OCI-M2 (cell line): ENCODE data around the gene PVRIG.
"Not testable (repeated sequence)": the region's sequence is repeated elsewhere in the genome, so short reads cannot be mapped to it uniquely, and the experiment has no call there.

ENCODE experiments used
- DNase-seq: peaks from one replicate; lab custom pipeline; 2025; ENCODE audit not compliant: unreplicated experiment; lab: John Stamatoyannopoulos, UW

Gene PVRIG

DNA sequence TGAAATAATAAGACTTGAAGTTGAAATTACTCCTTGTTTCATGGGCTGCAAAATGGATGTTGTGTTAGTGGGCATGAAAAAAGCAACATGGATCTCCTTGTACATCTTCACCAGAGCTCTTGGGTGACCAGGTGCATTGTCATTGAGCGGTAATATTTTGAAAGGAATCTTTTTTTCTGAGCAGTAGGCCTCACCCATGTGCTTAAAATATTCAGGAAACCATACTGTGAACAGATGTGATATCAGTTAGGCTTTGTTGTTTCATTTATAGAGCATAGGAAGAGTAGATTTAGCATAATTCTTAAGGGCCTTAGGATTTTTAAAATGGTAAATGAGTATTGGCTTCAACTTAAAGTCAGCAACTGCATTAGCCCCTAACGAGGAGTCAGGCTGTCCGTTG, 26.8 kb upstream of the PVRIG start:
- DNase-seq: no peak

GRCh38 chr7:100195222-100195621, 24.5 kb upstream of the PVRIG start:
- DNase-seq: no peak

GRCh38 chr7:100195901-100196322, 23.8 kb upstream of the PVRIG start:
- not testable (repeated sequence) for DNase-seq

- DNase-seq: no peak
Observed at GRCh38 chr7:100198266-100198665, 21.5 kb upstream of the PVRIG start.

DNA sequence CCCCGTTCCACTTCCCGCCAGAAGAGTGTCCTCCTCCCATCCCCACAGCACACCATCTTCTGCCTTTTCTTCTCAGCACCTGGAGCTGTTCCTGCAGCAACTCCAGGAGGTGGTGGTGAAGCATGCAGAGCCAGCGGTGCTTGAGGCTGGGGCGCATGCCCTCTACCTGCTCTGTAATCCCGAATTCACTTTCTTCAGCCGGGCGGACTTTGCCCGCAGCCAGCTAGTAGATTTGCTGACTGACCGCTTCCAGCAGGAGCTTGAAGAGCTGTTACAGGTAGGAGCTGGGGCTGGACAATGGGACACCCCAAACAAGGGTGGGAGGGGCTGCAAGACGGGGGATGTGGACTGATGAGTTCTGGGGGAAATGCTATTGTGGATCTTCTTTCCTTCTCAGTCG, 19.1 kb upstream of the PVRIG start:
- no peak for DNase-seq

DNA sequence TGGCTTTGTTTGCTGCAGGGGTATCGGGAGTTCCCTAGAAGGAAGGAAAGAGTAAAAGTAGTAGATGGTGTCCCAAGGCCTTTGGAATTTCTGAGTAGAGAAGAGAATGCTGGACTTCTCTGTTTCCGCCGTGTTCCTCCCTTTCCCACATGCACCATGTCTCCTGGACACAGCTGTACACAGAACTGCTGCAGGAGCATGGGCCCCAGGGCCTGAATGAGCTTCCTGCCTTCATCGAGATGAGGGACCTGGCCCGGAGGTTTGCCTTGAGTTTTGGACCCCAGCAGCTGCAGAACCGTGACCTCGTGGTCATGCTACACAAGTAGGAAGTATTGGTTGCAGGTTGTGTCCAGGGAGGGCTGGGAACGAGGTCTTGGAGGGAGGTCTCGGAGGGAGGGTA, 15.3 kb upstream of the PVRIG start:
- DNase-seq: no peak

DNA sequence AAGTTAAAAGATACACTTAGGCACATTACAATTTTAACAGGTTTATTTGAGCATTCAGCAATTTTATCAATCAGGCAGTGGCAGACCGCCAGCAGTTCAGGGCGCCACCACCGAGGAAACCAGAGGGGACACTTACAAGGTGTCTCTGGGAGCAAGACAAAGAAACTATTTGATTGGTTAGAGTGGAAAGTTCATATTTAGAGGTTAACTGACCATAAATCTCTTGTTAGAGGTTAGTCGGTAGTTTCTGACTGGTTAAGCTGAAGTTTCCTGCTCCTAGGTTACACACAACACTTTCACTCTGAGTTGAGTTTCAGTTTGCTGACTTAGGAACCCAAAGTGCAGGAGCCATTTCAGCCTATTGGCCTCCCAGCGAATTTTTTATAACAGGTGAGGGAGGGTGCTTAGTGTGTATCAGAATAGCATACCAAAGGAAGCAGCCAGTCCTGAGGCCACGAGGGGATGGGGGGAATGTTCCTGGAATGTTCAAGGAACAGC, 10.8 kb upstream of the PVRIG start:
- no peak for DNase-seq

DNA sequence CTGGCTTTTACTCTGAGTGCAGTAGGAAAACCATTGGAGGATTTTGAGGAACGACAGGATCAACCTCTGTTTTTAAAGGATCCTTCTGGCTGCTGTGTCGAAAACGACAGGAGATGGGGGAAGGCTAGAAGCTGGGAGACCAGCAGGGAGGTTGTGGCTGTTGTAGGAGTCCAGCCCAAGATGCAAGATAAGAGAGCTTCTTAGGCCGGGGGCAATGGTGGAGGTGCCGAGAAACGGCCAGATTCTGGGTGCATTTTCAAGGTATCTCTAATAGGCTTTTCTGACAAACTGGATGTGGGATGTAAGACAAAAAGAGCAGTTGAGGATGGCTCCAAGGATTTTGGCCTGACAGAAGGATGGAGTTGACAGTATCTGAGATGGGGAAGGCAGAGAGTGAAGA, 10.3 kb upstream of the PVRIG start:
- DNase-seq: no peak

- DNase-seq: no peak
Observed at GRCh38 chr7:100210805-100211204, 8.9 kb upstream of the PVRIG start.

DNA sequence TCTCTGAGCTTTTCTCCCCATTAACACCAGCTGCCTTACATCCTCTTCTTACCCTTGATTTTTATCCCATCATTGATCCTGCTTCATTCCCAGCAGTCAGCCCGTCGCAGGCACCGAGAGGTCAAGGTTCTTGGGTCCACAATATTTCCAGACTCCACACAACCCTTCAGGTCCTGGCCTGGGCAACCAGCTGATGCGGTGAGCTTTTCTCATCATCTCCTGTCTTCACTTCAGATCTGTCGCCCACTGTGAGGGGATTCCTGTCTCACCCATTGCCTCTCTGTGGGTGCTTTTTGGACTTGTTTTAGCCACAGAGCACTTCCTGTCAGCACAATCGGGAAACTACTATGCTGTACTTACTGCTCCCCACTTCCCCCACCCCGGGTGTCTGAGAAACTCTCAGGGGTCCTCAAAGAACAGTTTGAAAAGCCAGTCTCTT, 8.4 kb upstream of the PVRIG start:
- no peak for DNase-seq

DNA sequence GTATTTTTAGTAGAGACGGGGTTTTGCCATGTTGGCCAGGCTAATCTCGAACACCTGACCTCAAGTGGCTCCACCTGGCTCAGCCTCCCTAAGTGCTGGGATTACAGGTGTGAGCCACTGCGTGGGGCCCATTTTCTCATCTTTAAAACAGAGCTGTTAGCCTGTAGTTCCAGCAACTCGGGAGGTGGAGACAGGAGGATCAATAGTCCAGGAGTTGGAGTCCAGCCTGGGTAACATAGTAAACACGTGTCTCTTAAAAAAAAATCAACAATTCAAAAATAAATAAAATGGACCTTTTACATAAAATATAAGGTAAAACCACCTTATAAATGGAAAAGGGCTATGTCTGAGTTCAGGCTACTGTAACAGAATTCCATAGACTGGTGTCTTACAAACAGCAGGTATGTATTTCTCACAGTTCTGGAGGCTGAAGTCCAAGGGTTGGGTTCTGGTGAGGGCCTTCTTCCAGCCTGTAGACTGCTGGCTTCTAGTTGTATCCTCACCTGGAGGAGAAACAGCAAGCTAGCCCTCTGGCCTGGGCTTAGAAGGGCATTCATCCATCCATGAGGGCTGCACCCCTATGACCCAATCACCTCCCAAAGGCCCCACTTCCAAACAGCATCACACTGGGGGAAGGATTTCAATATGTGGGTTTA, 7.0 kb upstream of the PVRIG start:
- no peak for DNase-seq

DNA sequence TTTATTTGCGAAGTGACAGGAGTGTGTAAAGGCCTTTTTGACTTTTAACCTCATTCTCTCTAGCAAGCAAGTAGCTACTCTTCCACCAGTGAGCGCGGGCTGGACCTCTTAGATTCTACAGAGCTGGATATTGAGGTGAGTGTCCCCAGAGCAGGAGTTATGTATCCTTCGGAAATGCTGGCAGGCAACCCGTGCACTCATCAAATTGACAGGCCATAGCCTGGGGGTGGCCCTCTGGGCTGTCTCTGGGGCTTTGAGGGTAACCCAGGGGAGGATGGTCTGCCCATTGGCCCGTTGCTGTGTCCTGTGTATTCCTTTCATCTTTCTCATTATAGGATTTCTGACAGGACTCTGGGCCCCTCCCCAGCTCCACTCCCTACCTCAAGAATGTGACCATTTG, 6.1 kb upstream of the PVRIG start:
- no peak for DNase-seq

DNA sequence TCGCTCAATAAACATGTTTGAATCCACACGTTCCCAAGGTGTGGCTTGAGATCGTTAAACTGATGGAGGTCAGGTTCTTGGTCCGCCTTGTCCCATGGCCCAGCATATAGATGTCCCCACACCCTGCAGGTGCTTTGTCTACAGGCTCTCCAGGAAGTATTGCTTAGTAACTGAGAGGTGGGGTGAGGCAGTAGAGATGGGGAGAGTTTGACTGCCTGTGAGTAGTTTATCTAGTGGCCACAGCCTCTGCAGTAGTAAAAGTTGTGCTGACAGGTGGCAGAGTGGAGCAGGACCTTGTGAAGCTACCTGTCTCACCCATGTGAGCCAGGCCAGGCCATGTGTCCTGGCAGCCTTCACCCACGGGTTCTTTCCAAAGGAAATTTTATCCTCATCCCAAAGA, 5.4 kb upstream of the PVRIG start:
- not testable (repeated sequence) for DNase-seq

DNA sequence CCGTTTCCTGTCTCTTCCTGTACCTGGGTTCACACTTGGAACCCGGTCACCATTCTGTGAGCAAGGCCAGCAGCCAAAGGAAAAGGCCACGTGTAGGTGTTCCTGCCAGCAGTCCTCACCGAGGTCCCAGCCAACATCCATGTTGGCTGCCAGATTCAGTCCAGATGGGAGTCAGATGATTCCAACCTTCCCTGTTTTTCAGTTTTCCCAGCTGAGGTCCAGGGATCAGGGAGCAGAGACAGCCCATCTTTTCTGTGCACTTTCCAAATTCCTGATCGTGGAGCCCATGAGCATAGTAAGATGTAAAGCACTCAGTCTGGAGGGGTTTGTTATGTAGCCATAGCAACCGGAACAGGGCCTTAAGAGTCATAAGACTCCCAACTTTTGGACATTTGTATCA, 3.9 kb upstream of the PVRIG start:
- no peak for DNase-seq

- DNase-seq: peak; percentile 50
Observed at GRCh38 chr7:100217934-100218333, 1.8 kb upstream of the PVRIG start.

GRCh38 chr7:100219271-100219737, 445 bp upstream of the PVRIG start:
- DNase-seq: no peak

- no peak for DNase-seq
Observed at GRCh38 chr7:100220586-100221230, 959 bp downstream of the PVRIG start.

DNA sequence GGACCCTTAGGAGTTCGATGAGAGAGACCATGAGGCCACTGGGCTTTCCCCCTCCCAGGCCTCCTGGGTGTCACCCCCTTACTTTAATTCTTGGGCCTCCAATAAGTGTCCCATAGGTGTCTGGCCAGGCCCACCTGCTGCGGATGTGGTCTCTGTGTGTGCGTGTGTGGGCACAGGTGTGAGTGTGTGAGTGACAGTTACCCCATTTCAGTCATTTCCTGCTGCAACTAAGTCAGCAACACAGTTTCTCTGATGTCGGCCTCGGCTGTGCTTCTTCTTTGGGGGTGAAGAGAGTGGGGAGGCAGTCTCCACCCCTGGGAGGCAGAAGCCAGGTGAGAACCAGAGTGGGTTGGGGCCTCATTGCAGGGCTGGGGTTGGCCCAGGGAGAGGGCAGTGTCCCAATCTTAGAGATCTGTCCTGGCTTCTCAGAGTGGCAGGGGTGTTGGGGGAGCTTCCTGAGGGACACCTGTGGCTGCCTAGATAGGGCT, 1.5 kb downstream of the PVRIG start:
- no peak for DNase-seq

- DNase-seq: no peak
Observed at GRCh38 chr7:100221767-100222444, 2.2 kb downstream of the PVRIG start.

GRCh38 chr7:100222445-100223132, 2.8 kb downstream of the PVRIG start:
- DNase-seq: no peak

DNA sequence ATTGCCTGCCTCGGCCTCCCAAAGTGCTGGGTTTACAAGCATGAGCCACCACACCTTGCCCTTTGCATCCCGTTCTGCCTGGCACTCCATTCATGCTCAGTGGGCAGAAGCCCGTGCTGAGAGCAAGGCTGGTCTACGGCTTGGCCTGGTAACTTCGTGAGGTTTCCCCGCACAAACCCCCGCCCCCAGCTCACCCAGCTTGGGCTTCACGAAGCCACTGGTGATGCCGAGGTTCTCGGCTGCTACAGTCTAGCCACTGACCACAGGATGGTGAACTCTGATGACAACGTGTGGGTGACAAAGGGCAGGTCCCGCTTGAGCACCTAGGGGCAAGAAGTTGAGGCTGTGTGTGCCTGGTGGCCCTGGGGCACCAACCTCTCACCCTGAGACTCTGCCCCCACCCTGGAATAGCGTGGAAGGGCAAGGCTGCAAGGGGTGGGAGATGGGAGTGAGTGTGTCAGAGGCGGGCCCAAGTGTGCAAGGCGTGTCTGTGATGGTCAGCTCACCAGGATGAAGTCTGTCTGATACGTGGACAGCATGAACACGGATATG, 3.7 kb downstream of the PVRIG start:
- not testable (repeated sequence) for DNase-seq
